ENCODE measurements around the gene HOXB4. TPM values are rescaled to one million over a fixed set of nuclear protein-coding genes. Genes with fewer than 3 reads are reported as not detected.

The HOXB4 gene
- total and polyA plus RNA-seq, 2 of the 4 experiments (the other 2 are of a cell fraction): 2.0 to 8.5 TPM

GRCh38 chr17:48551596-48552465 lies 26.3 kb downstream of the HOXB4 start:
- Histone ChIP-seq H3K4me2 (ENCODE audit: low read depth, low read length) (peak overlapping the region; percentile 68), H3K27ac (ENCODE audit: insufficient read depth, low read length) (peak overlapping the region; percentile 96), H3K9me1 (ENCODE audit: insufficient read depth, low read length) (no peaks in the 10 kb centered on the region), H2BK120ac (ENCODE audit: low read depth, low read length) (peak overlapping the region; percentile 89), H4K5ac (ENCODE audit: low read depth, low read length) (peak overlapping the region; percentile 66), H3K23ac (ENCODE audit: low read depth, low read length) (peak overlapping the region; percentile 91), H4K20me1 (ENCODE audit: insufficient read depth, low read length) (0 out of 2 replicates have a peak, but pooled peaks cover under 1% of the 10 kb centered on the region), H2BK15ac (ENCODE audit: low read depth, low read length) (peak overlapping the region; percentile 54; the same call in 2 of the 3 replicates), H3K4me1 (ENCODE audit: control insufficient read depth, insufficient read depth, low read length) (peaks cover 42% of the 10 kb centered on the region), H3K14ac (replicated peaks; ENCODE audit: low read depth, low read length) (peak overlapping the region; percentile 83), H3K27me3 (ENCODE audit: control insufficient read depth, insufficient read depth, low read length) (no peaks in the 10 kb centered on the region), H2AFZ (replicated peaks; ENCODE audit: low read length, poor library complexity) (peak overlapping the region; percentile 24), H3K18ac (ENCODE audit: low read depth, low read length) (peak overlapping the region; percentile 58), H4K91ac (ENCODE audit: insufficient read depth, low read depth, low read length) (peak overlapping the region; percentile 88), H4K8ac (ENCODE audit: low read depth in 2 of 2, low read length in 2 of 2) (peak overlapping the region; percentile 76 to 89), H2AK9ac (replicated peaks; ENCODE audit: low read depth, low read length, poor library complexity) (peak overlapping the region; percentile 66), H3K9me3 (ENCODE audit: control insufficient read depth, insufficient read depth, low read length) (no peaks in the 10 kb centered on the region), H2BK20ac (ENCODE audit: low read depth, low read length) (peak overlapping the region; percentile 26), H3K9ac (ENCODE audit: low read depth, low read length) (peak overlapping the region; percentile 73), H2AK5ac (ENCODE audit: low read depth, low read length) (peak overlapping the region; percentile 59), H3K56ac (ENCODE audit: extremely low read depth, insufficient read depth, low read length) (peak overlapping the region; percentile 73), H3K36me3 (ENCODE audit: control insufficient read depth, insufficient read depth, low read length) (peaks cover 33% of the 10 kb centered on the region), H3K79me1 (ENCODE audit: low read depth in 1 of 2, low read length in 2 of 2) (peaks cover 4 to 9% of the 10 kb centered on the region in 2 experiments; a peak in 2 of 4 replicates), H3K4ac (ENCODE audit: low read depth, low read length) (peak overlapping the region; percentile 94), H2BK5ac (ENCODE audit: low read depth, low read length, poor library complexity, severe bottlenecking) (peak overlapping the region; percentile 93), H3K4me3 (ENCODE audit: insufficient read depth, low read depth, low read length) (peak overlapping the region; percentile 2; the same call in 1 of the 2 replicates)
- WGBS, 2 experiments (ENCODE audit: extremely low coverage in 2 of 2, insufficient read length in 1 of 2): 2% methylated on average over 13 of the region's 47 CpGs; no CpG with 5 or more reads in 1 of the 2 experiments
- dilution Hi-C loops (cut with HindIII; ENCODE audit: low sequenced_read_pairs, unreplicated experiment) (no loop called here), in situ Hi-C loops (cut with MboI; ENCODE audit: low sequenced_read_pairs) (no loop called here), intact Hi-C loops (cut with micrococcal nuclease) (no loop called here)
- no peak for ATAC-seq (ENCODE audit: low read depth)
- DNase-seq: peak; percentile 32
- BruUV-seq (replicated peaks): no TSS peak
- CTCF ChIA-PET: no interaction called here
- POLR2A ChIA-PET (ENCODE audit: unreplicated experiment): interaction anchor here (0.7 to 1.3 kb wide), 3 partner anchors 31 to 60 kb away, joined by 3 to 5 read pairs (median 4); no protein-coding TSS in a partner anchor
- TF ChIP-seq ELK1 (IDR thresholded peaks at IDR 0.05; ENCODE audit: borderline replicate concordance, low read depth, low read length) (no peak), FOS (IDR thresholded peaks at IDR 0.05; ENCODE audit: low read depth, low read length) (no peak), CHD1 (IDR thresholded peaks at IDR 0.05; ENCODE audit: low read depth, low read length) (no peak), NFE2L2 (IDR thresholded peaks at IDR 0.05; ENCODE audit: low read depth, low read length) (no peak), SMC3 (IDR thresholded peaks at IDR 0.05; ENCODE audit: low read depth, low read length) (no peak), CEBPB (IDR thresholded peaks at IDR 0.05; ENCODE audit: low read depth, low read length) (no peak), MAZ (IDR thresholded peaks at IDR 0.05; ENCODE audit: borderline replicate concordance, low read depth, low read length) (no peak; the same call in 1 of the 2 replicates), MXI1 (IDR thresholded peaks at IDR 0.05; ENCODE audit: borderline replicate concordance, low read depth, low read length) (no peak), BHLHE40 (IDR thresholded peaks at IDR 0.05; ENCODE audit: low read depth, low read length) (no peak), RFX5 (IDR thresholded peaks at IDR 0.05; ENCODE audit: low read depth, low read length) (no peak), MAFK (IDR thresholded peaks at IDR 0.05; ENCODE audit: low read depth, low read length) (no peak), POLR2A (IDR thresholded peaks at IDR 0.05; ENCODE audit: low read depth, low read length) (no peak), USF2 (IDR thresholded peaks at IDR 0.05; ENCODE audit: low read depth, low read length) (no peak), RAD21 (IDR thresholded peaks at IDR 0.05; ENCODE audit: low read length) (no peak), RCOR1 (IDR thresholded peaks at IDR 0.05; ENCODE audit: insufficient replicate concordance, low read length) (no peak)
